Muscle of arm (tissue), 12 donors: ENCODE data around the gene INHA. TPM values are rescaled to one million over a fixed set of nuclear protein-coding genes. Genes with fewer than 3 reads are reported as not detected.

Experiments used
- DNase-seq: peaks from one replicate; pipeline ENCODE4 v3.0.0-alpha.2; 2013
- polyA plus RNA-seq, 12 donors: library from polyadenylated mRNA; unstranded; fragments of 120-200 nt; gene quantifications; one replicate each; pipeline ENCODE4 v1.2.1, GENCODE V29; 2013; ENCODE audit not compliant: insufficient read length in 12 of 12

INHA gene
- polyA plus RNA-seq, 12 donors = 0.28 to 1.5 (median 0.97) TPM; not detected in 2

- DNase-seq = no peak
Measured at GRCh38 chr2:219611306-219611705, 39.2 kb downstream of the INHA start.

GRCh38 chr2:219611866-219612576 lies 39.9 kb downstream of the INHA start:
- no peak for DNase-seq

GRCh38 chr2:219612577-219613286 lies 40.6 kb downstream of the INHA start:
- no peak for DNase-seq

- no peak for DNase-seq
Measured at GRCh38 chr2:219613461-219614070, 41.5 kb downstream of the INHA start.

DNA sequence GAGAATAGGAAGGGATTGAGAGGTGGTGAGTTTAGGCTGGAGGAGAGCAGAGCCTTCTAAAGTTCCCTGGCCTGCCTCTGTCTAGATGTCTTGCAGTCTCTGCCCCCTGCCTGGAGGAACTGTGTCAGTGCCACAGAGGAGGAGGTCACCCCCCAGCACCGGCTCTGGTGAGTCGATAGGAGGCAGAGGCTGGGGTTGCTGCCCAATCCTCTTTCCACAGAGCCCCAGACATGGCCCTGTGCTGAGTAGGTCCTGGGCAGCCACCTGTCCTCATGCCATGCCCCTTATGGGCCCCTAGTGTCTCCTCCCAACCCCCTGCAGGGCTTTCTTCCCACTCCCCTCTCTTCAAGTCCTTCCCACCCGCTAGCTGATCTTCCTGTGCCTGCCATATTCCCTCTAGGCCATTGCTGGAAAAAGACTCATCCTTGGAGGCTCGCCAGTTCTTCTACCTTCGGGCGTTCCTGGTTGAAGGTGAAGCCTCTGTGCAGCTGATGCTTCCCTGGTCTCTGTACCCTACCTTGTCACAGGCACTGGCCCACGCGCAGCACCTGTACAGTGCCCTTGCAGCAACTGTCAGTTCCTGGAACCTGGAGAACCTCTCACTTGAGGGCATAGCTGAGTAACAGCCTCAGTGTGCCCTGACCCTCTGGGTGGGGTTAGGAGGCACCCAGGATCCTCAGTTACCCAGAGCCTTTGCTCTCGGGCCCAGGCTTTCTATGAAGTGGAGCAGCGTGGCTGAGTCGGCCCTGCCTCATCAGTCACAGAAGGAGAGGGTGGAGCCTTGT lies 42.2 kb downstream of the INHA start:
- DNase-seq = no peak

DNA sequence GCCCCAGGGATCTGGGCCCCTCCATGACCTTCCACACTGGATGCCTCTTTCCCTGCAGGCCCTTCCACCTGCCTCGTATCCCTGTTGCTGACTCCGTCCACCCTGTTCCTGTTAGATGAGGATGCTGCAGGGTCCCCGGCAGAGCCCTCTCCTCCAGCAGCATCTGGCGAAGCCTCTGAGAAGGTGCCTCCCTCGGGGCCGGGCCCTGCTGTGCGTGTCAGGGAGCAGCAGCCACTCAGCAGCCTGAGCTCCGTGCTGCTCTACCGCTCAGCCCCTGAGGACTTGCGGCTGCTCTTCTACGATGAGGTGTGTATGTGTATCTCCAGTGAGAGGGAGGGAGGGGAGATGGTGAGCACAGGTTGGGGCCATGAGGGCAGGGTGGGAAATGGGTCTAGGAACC lies 42.9 kb downstream of the INHA start:
- DNase-seq = no peak

DNA sequence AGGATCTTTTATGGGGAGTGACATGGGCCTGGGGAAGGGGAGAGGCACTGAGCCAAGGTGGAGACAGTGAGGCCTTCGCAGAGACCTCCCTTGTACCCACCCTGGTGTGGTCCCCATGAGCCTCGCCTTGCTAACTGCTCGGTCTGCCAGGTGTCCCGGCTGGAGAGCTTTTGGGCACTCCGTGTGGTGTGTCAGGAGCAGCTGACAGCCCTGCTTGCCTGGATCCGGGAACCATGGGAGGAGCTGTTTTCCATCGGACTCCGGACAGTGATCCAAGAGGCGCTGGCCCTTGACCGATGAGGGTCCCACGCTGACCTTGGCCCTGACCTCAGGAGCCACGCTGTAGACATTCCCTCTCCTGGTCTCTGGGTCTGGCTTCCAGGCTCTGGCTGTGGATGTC lies 43.8 kb downstream of the INHA start:
- DNase-seq = no peak

GRCh38 chr2:219616550-219616949 lies 44.4 kb downstream of the INHA start:
- DNase-seq = no peak

- no peak for DNase-seq
Measured at GRCh38 chr2:219618733-219619122, 46.6 kb downstream of the INHA start.

DNA sequence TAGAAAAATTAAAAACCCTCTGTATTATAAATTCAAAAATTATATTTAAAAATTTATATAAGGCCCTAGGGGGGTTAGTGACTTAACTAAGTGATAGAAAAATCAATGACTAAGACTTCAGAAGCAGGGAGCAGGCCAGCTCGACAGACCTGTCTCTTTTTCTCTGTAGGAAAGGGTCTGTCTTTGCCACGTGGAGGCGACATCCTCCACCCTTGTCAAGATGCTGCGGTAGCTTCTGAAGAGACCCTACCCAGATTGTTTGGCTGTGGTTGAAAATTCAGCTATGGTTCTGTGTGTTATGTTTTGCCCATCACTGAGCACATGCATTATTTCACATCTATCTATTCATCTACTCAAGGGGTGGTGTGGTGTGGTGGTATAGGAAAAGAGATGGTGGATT lies 47.1 kb downstream of the INHA start:
- no peak for DNase-seq

DNA sequence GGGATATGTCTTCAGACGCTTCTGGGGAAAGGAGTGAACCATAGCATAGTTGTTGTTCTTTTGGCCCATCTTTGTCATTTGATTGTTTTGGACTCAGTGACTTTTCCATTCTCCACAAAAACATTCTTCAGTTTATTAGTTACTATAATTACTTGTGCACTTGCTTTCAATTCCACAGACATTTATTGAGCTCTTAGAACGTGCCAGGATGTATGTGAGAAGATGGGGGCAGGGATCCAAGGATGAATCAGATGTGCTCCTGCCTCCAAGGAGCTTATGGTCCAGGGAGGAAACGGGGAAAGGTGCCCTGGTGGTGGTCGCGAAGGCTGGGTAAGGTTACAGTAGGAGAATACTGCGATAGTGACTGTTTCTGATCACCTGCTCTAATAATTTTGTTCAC lies 48.4 kb downstream of the INHA start:
- DNase-seq = no peak

- no peak for DNase-seq
Measured at GRCh38 chr2:219621935-219622334, 49.8 kb downstream of the INHA start.

DNA sequence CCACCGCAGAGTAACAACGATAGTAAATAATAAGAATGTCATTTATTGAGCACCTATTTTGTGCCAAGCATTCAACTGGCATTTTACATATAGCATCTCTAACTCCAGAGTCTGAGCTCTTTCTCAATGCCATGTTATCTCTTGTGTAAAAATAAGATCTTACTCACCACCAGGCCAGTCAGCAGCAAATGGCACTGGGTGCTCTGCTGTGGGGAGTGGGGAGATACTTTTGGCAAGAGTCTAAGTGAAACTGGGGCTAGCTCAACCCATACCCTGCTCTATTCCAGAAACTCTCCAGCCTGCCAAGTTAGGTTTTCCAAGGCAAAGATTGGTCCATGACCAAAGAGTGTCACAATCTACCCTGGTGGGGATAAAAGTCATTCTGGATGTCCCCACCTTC lies 50.4 kb downstream of the INHA start:
- no peak for DNase-seq

DNA sequence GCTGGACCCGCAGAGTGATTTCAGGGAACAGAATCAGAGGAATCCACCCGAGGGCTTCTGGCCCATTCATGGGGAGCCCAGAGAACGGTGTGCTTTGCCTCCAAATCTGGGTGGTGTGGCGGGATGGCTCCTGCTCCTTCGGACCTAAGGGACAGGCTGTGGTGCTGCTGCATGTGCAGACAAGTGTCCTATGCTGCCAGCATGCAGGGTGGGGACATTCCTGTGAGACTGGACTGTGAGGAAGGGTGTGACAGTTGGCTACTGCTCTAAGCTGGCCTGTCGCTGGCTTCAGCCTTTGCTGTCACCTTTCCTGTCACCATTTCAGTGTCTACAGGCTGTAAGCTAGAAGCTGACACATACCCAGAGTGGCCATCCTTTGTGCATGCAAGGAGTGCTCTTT lies 52.5 kb downstream of the INHA start:
- DNase-seq = no peak

- no peak for DNase-seq
Measured at GRCh38 chr2:219625179-219625578, 53.1 kb downstream of the INHA start.

Other genes with a start within 250 kb of the INHA start
- gene RESP18, start 239.6 kb upstream of the INHA start, polyA plus RNA-seq = not detected
- 10 to 100 TPM in 11 of 12 donors, not detected in 1; 25.7 to 53.3 (median 34.3) TPM for gene DNPEP, start 184.4 kb upstream of the INHA start, polyA plus RNA-seq
- gene DES, start 153.9 kb upstream of the INHA start, polyA plus RNA-seq = 1,000 to 10,000 TPM; 1,983 to 5,935 (median 4,188) TPM
- gene SPEG, start 137.5 kb upstream of the INHA start, polyA plus RNA-seq = 100 to 1,000 TPM in 8 of 12 donors, 10 to 100 TPM in 4; 61.4 to 251 (median 156) TPM
- gene GMPPA, start 73.4 kb upstream of the INHA start, polyA plus RNA-seq = 10 to 100 TPM in 11 of 12 donors, not detected in 1; 18.5 to 82.8 (median 25.4) TPM
- gene ASIC4, start 57.8 kb upstream of the INHA start, polyA plus RNA-seq = 1 to 10 TPM in 1 of 12 donors, under 1 TPM in 9, not detected in 2; 0.24 to 1.1 (median 0.48) TPM
- gene CHPF, start 28.5 kb upstream of the INHA start, polyA plus RNA-seq = 100 to 1,000 TPM in 1 of 12 donors, 10 to 100 TPM in 10, not detected in 1; 33.4 to 111 (median 41.4) TPM
- gene TMEM198, start 28.3 kb upstream of the INHA start, polyA plus RNA-seq = 1 to 10 TPM in 11 of 12 donors, not detected in 1; 1.6 to 4.8 (median 2.4) TPM
- 100 to 1,000 TPM in 10 of 12 donors, 10 to 100 TPM in 1, not detected in 1; 93.2 to 179 (median 118) TPM for gene OBSL1, start 771 bp upstream of the INHA start, polyA plus RNA-seq
- 10 to 100 TPM in 11 of 12 donors, not detected in 1; 10.8 to 22.0 (median 14.2) TPM for gene STK11IP, start 25.5 kb downstream of the INHA start, polyA plus RNA-seq
- gene SLC4A3, start 55.3 kb downstream of the INHA start, polyA plus RNA-seq = 10 to 100 TPM in 4 of 12 donors, 1 to 10 TPM in 7, not detected in 1; 4.2 to 15.2 (median 7.8) TPM